ENCODE data around the gene STARD8. TPM values are rescaled to one million over a fixed set of nuclear protein-coding genes. Genes with fewer than 3 reads are reported as not detected.

Gene STARD8
- total RNA-seq, 1 donor from 2014 or later, result 1.7 TPM

DNA sequence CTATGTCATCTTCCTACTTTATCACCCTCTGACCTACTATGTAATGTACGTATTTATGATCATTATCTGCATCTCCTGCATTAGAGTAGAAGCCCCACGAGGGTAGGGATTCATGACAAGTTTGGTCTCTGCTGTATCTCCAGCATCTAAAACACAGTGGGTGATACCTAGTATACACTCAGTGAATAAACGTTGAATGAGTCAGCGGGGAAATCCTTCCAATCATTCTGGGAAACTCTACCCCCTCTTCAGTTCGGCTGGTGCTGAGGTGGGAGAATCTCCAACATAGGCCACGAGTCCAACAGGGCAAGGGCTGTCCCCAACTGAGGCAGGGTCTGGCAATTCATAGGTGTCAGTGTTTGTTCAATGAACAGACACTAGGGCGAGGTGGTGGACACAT lies 106.9 kb downstream of the STARD8 start:
- TF ChIP-seq, protein P1, sequence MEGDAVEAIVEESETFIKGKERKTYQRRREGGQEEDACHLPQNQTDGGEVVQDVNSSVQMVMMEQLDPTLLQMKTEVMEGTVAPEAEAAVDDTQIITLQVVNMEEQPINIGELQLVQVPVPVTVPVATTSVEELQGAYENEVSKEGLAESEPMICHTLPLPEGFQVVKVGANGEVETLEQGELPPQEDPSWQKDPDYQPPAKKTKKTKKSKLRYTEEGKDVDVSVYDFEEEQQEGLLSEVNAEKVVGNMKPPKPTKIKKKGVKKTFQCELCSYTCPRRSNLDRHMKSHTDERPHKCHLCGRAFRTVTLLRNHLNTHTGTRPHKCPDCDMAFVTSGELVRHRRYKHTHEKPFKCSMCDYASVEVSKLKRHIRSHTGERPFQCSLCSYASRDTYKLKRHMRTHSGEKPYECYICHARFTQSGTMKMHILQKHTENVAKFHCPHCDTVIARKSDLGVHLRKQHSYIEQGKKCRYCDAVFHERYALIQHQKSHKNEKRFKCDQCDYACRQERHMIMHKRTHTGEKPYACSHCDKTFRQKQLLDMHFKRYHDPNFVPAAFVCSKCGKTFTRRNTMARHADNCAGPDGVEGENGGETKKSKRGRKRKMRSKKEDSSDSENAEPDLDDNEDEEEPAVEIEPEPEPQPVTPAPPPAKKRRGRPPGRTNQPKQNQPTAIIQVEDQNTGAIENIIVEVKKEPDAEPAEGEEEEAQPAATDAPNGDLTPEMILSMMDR (IDR thresholded peaks at IDR 0.05), result no peak
- Mint-ChIP-seq H3K27me3 (ENCODE audit: unreplicated experiment) (no peaks in the 10 kb centered on the region), H3K27ac (ENCODE audit: unreplicated experiment) (no peak overlapping the region), H3K36me3 (ENCODE audit: unreplicated experiment) (no peaks in the 10 kb centered on the region), H3K4me1 (ENCODE audit: unreplicated experiment) (no peaks in the 10 kb centered on the region), H3K4me3 (ENCODE audit: unreplicated experiment) (no peak overlapping the region), H3K9me3 (ENCODE audit: unreplicated experiment) (peaks cover 5% of the 10 kb centered on the region)
- DNase-seq (ENCODE audit: extremely low spot score, unreplicated experiment), result no peak

DNA sequence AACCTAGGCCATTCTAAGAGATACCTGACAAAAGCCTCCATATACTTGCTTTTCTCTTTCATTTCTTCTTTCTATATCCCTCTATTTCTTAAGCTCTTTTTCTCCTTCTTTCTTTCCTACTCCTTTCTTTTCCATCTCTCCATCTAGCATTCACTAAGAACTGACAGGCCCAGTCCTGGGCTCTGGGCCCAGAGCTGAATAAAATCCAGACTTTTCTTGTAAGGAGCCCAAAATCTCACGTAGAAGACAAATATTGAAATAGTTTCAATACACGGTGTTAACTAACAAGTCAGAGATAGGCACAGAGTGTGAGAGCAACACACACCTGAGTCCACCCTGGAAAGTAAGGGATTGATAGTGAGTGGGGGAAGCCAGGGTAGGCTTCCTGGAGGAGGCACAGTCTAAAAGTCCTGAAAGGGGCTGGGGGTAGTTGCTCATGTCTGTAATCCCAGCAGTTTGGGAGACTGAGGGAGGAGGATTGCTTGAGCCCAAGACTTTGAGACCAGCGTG lies 108.2 kb downstream of the STARD8 start:
- Mint-ChIP-seq H3K4me3 (ENCODE audit: unreplicated experiment) (no peak overlapping the region), H3K27me3 (ENCODE audit: unreplicated experiment) (no peaks in the 10 kb centered on the region), H3K9me3 (ENCODE audit: unreplicated experiment) (peaks cover 5% of the 10 kb centered on the region), H3K4me1 (ENCODE audit: unreplicated experiment) (no peaks in the 10 kb centered on the region), H3K36me3 (ENCODE audit: unreplicated experiment) (no peaks in the 10 kb centered on the region), H3K27ac (ENCODE audit: unreplicated experiment) (no peak overlapping the region)
- no peak for DNase-seq (ENCODE audit: extremely low spot score, unreplicated experiment)
- TF ChIP-seq, protein P1 (IDR thresholded peaks at IDR 0.05), result no peak

DNA sequence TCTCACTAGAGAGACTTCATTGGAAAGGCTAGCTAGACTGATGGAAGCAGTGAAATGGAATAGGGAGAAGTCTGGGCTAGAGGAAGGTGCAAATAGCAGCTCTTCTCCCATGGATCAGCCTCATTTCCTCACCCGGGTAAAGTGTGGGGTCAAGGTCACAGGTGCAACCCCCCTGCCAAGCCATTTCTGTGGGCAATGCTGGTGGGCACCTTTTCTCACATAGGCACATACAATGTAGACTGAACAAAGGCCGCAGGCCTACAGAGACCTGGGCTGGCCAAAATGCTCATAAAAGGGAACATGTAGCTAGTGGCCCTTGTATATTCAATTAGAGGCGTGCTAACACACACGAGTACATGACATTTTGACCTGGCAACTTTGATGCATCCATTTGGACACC lies 109.9 kb downstream of the STARD8 start:
- Mint-ChIP-seq H3K27me3 (ENCODE audit: unreplicated experiment) (peaks cover 1% of the 10 kb centered on the region), H3K27ac (ENCODE audit: unreplicated experiment) (no peak overlapping the region), H3K4me3 (ENCODE audit: unreplicated experiment) (no peak overlapping the region), H3K36me3 (ENCODE audit: unreplicated experiment) (no peaks in the 10 kb centered on the region), H3K4me1 (ENCODE audit: unreplicated experiment) (no peaks in the 10 kb centered on the region), H3K9me3 (ENCODE audit: unreplicated experiment) (peaks cover 5% of the 10 kb centered on the region)
- peak; percentile 66 for DNase-seq (ENCODE audit: extremely low spot score, unreplicated experiment)
- TF ChIP-seq, protein P1 (IDR thresholded peaks at IDR 0.05), result no peak

DNA sequence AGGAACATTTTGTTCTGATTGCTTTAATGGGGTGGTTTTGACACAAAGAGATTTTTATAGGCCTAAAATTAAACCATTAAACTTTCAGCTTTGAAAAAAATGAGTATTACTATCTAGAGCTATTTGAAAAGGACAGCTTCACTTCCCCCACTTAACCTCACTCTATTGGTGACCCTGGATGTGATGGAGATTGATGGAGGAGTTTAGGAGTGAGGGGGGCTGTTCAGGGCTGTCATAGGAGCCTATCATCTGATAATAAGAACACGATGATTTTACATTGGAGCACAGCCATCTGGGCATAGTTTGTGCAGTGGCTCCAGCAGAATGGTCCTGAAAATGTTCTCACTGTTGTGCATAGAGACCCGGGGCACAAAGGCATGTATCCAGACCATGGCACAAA lies 110.3 kb downstream of the STARD8 start:
- TF ChIP-seq, protein P1 (IDR thresholded peaks at IDR 0.05), result no peak
- Mint-ChIP-seq H3K4me3 (ENCODE audit: unreplicated experiment) (no peak overlapping the region), H3K9me3 (ENCODE audit: unreplicated experiment) (peaks cover 5% of the 10 kb centered on the region), H3K4me1 (ENCODE audit: unreplicated experiment) (no peaks in the 10 kb centered on the region), H3K27ac (ENCODE audit: unreplicated experiment) (no peak overlapping the region), H3K27me3 (ENCODE audit: unreplicated experiment) (peaks cover 5% of the 10 kb centered on the region), H3K36me3 (ENCODE audit: unreplicated experiment) (no peaks in the 10 kb centered on the region)
- DNase-seq (ENCODE audit: extremely low spot score, unreplicated experiment), result no peak

DNA sequence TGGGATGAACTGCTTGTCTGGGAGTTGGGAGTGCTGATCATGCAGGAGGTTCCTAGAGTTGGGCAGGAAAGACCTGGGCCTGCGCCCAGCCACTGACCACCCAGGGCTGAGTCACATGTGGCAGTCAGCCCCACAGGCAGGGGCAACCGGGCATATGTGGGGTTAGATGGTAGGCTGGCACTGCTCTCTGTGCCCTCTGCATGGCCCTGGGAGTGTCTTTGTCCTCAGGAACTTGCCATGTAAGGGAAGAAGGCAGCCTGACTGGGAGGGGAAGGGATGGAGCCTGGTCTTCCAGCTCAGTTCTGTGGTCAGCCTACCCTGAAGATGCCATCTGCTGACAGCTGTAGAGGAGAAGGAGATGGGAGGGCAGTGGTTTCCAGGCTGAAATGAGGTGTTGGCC lies 111.2 kb downstream of the STARD8 start:
- DNase-seq (ENCODE audit: extremely low spot score, unreplicated experiment), result no peak
- Mint-ChIP-seq H3K27me3 (ENCODE audit: unreplicated experiment) (peaks cover 5% of the 10 kb centered on the region), H3K9me3 (ENCODE audit: unreplicated experiment) (peaks cover 5% of the 10 kb centered on the region), H3K27ac (ENCODE audit: unreplicated experiment) (no peak overlapping the region), H3K4me3 (ENCODE audit: unreplicated experiment) (no peak overlapping the region), H3K4me1 (ENCODE audit: unreplicated experiment) (no peaks in the 10 kb centered on the region), H3K36me3 (ENCODE audit: unreplicated experiment) (no peaks in the 10 kb centered on the region)
- TF ChIP-seq, protein P1 (IDR thresholded peaks at IDR 0.05), result no peak
